Measurements from ENCODE around the gene TOX2. TPM values are rescaled to one million over a fixed set of nuclear protein-coding genes. Genes with fewer than 3 reads are reported as not detected.

Gene TOX2
- total and polyA plus RNA-seq, 2 of the 8 experiments (the other 6 are each of a cell fraction or from before 2014, with no cell fraction given), result 1.8 to 3.4 TPM

DNA sequence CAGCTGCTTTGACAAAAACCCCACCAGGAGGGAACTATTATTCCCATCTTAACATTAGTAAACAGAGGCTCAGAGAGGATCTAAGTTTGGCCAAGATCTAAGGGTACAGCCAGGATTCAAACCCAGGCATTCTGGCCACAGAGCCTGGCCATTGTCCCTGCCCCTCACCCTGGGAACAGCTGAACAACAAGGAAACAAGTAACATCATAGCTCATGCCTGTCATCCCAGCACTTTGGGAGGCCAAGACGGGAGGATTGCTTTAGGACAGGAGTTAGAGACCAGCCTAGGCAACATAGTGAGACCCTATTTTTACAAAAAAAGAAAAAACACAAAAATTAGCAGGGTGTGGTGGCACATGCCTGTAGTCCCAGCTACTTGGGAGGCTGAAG, 27.5 kb downstream of the TOX2 start (continued):
- TF ChIP-seq RAD21 (IDR thresholded peaks at IDR 0.05 in 1 of 2, conservative IDR thresholded peaks at IDR 0.05 in 1 of 2; ENCODE audit: low read depth in 2 of 2, low read length in 2 of 2) (no peak), SP4 (IDR thresholded peaks at IDR 0.05; ENCODE audit: low read length) (no peak), POLR2AphosphoS5 (IDR thresholded peaks at IDR 0.05; ENCODE audit: low read depth, low read length) (no peak), TAF1 (IDR thresholded peaks at IDR 0.05; ENCODE audit: low read depth, low read length) (no peak)
- TF ChIP-seq, protein P1, sequence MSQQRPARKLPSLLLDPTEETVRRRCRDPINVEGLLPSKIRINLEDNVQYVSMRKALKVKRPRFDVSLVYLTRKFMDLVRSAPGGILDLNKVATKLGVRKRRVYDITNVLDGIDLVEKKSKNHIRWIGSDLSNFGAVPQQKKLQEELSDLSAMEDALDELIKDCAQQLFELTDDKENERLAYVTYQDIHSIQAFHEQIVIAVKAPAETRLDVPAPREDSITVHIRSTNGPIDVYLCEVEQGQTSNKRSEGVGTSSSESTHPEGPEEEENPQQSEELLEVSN (IDR thresholded peaks at IDR 0.05), result no peak

Measured in H1 (cell line).